Islet of Langerhans (tissue), 1 donor: ENCODE measurements around the gene POTEE.
"Not testable (repeated sequence)": the region's sequence is repeated elsewhere in the genome, so short reads cannot be mapped to it uniquely, and the experiment has no call there.

ENCODE experiments used
- FAIRE-seq: peaks from one replicate; lab custom pipeline; 2011; peaks lifted over from hg19 to GRCh38; lab: Jason Lieb, UNC

The POTEE gene

GRCh38 chr2:131209030-131209772 is at the start of gene POTEE:
Gene POTEE (plus strand): TSS chr2:131209536. CDS start chr2:131218403, 8,867 bp downstream.
- not testable (repeated sequence) for FAIRE-seq

GRCh38 chr2:131165562-131165961 is 43.8 kb upstream of the POTEE start:
- FAIRE-seq = not testable (repeated sequence)

DNA sequence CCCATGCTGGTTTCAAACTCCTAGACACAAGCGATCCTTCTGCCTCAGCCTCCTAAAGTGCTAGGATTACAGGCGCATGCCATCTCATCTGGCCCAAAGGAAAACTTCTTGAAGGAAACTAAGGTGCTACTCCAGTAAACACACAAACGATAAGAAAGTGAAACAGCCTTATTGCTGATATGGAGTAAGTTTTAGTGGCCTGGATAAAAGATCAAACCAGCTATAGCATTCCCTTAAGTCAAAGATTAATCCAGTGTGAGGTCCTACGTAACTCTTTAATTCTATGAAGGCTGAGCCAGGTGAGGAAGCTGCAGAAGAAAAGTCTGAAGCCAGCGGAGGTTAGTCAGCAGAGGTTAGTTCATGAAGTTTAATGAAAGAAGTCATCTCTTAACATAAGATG is 40.8 kb upstream of the POTEE start:
- no peak for FAIRE-seq

- not testable (repeated sequence) for FAIRE-seq
Measured at GRCh38 chr2:131178050-131178449, 31.3 kb upstream of the POTEE start.

DNA sequence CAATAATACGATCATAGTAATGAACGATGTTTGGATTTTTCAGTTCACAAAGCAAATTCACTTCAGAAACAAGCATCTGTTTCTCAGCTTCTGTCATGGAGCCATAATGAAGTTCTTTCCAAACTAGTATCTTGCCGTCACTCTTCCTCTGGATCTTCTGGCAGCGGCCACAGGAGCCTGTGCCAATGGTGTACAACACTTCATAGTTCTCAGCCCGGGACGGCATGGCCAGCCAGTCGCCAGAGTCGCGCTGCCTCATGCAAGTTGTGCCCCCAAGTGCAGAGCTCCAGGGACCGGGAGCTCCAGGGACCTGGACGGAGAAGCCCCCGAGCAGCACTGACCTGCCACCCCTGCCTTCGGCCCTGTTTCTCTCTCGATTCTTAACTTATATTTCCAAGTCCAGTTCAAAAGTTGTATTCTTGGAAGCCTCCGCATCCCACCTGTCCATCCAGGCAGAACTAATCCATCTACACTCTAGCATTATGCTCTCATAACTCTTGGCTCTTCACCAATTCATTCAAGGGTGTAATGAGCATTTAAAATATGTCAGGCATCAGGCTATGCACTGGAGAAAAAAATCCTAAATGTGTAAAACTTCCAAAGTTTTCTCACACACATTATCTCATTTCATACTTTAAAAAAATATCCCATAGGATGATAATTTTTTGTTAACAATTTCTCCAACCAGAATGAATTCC is 30.5 kb upstream of the POTEE start:
- not testable (repeated sequence) for FAIRE-seq

DNA sequence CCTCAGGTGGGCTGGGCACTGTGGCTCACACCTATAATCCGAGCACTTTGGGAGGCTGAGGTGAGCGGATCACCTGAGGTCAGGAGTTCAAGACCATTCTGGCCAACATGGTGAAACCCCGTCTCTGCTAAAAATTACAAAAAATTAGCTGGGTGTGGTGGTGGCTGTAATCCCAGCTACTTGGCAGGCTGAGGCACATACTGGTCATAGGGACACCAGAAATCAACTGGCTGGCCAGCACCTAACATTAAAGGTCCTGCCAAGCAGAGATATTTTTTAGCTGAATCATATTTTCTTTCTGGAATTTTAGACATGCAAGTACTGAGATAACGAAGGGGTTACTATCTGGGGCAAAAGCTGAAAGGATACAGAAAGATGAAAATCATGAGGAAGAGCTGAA is 27.9 kb upstream of the POTEE start:
- not testable (repeated sequence) for FAIRE-seq

DNA sequence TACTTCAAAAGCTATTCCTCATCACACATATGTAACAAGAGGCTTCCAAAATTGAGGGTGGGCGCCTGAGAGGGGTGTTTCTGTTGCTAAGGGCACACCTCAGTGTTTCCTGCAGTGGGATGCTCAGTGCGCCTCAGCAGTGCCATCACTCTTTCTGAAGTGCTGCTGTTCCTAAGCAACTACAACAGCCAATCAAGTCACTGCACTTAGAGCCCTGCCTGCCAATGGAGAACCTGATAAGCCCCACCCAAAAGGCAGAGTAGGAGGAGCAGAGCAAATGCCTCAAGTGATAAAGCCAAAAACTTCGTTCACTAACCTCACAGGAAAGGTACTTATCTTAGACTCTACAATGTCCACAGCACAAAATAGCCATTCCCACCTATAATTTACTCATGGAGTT is 15.9 kb upstream of the POTEE start:
- FAIRE-seq = not testable (repeated sequence)

DNA sequence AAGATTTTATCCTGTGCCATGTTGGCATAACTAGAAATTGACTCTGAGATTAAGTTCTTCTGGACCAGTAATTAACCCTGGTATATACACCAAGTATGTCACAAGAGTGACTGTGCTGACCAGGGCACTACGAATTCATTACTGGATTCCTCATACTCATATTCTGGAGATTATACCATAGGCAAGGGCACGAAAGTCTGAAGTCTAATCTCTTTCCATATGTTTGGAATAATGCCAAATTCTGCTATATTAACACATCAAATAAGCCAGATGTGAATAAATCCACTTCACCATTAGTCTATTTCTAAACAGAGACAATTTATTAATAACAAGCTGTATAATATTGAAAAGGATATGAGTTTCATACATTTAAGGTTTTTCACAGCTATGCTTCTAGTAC is 13.2 kb upstream of the POTEE start:
- not testable (repeated sequence) for FAIRE-seq

GRCh38 chr2:131201098-131201497 is 8.2 kb upstream of the POTEE start:
- no peak for FAIRE-seq

- FAIRE-seq = not testable (repeated sequence)
Measured at GRCh38 chr2:131207839-131208238, 1.5 kb upstream of the POTEE start.

GRCh38 chr2:131209773-131210104 is 403 bp downstream of the POTEE start:
- FAIRE-seq = not testable (repeated sequence)

DNA sequence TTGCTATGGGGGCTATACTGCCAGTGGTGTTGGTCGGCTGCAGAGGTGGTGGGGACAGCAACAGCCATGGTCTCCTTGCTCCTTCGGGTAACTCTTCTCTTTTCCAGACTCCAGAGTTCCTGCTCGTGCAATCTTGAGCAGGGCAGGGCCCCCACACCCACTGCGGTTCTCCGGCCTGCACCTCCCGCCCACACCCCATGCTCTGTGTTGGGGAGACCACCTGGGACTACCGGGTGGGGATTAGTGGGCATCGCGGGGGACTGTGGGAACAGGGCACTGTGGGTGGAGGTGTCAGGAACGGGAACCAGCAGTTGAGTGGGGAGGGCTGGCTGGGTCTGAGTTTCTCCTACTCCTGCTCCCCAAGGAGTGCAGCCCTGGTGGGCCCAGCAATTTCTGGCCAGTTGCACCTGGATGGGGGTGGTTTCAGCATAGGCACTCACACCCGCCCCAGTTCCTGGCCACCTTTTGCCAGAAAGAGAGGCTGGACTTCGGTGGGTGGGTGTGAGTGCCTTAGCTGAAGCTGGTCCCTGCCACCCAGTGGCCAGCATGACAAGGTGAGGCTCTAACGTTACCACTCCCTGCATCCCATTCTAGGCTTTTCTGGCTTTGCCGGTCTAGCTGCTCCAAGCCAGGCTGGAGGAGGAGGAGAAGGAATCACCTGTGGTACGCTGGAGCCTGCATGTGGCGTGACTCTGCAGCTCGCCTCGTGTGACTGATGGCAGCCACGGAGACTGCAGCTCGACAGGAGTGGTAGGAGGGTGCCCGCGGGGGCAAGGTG is 1.3 kb downstream of the POTEE start:
- not testable (repeated sequence) for FAIRE-seq

GRCh38 chr2:131217238-131217986 is 8.1 kb downstream of the POTEE start:
- not testable (repeated sequence) for FAIRE-seq

GRCh38 chr2:131235543-131236449 is 26.5 kb downstream of the POTEE start:
- not testable (repeated sequence) for FAIRE-seq
